GM12891 (cell line): ENCODE results near the gene ZNF672.

Experiments used
- POLR2A ChIP-seq: IDR thresholded peaks from 2 replicates; pipeline ENCODE4 v1.6.1; 2011; ENCODE audit warnings: low read depth, low read length, control low read depth
- POLR2AphosphoS5 ChIP-seq: IDR thresholded peaks from 2 replicates; pipeline ENCODE4 v1.6.1; 2011; ENCODE audit warnings: low read depth, low read length, control low read depth
- TAF1 ChIP-seq: IDR thresholded peaks from 2 replicates; pipeline ENCODE4 v1.6.1; 2011; ENCODE audit warnings: low read depth, low read length, control low read depth

GRCh38 chr1:248831842-248832241 lies 6.2 kb upstream of the ZNF672 start:
- TF ChIP-seq POLR2A: no peak
- TF ChIP-seq POLR2AphosphoS5: no peak
- no peak for TF ChIP-seq TAF1
